ENCODE results near the gene ZDHHC13.

ZDHHC13 gene

GRCh38 chr11:19187833-19188258 lies 70.9 kb downstream of the ZDHHC13 start:
- Histone ChIP-seq H3K4ac (ENCODE audit: low read depth, low read length) (no peak overlapping the region), H3K9ac (ENCODE audit: low read length) (no peak overlapping the region), H3K4me1 (ENCODE audit: control insufficient read depth in 1 of 2, insufficient read depth in 2 of 2, low read length in 2 of 2) (no peaks in the 10 kb centered on the region), H4K8ac (ENCODE audit: low read depth, low read length) (no peak overlapping the region), H3K36me3 (ENCODE audit: control insufficient read depth in 1 of 2, insufficient read depth in 2 of 2, low read length in 2 of 2) (no peaks in the 10 kb centered on the region), H3K4me2 (ENCODE audit: low read length) (no peak overlapping the region), H3K79me2 (ENCODE audit: control insufficient read depth, insufficient read depth, low read length, poor library complexity) (no peaks in the 10 kb centered on the region), H3K9me3 (ENCODE audit: insufficient read depth, low read depth, low read length) (no peaks in the 10 kb centered on the region), H3K18ac (ENCODE audit: low read length) (no peak overlapping the region), H3K27ac (ENCODE audit: low read depth, low read length) (no peak overlapping the region), H2BK12ac (ENCODE audit: low read length) (no peak overlapping the region), H4K12ac (ENCODE audit: low read depth, low read length) (no peak overlapping the region), H2AFZ (ENCODE audit: insufficient read depth, low read length, poor library complexity) (no peak overlapping the region), H2BK5ac (ENCODE audit: low read depth, low read length, poor library complexity) (no peak overlapping the region), H2AK5ac (ENCODE audit: low read length) (no peak overlapping the region), H3K79me1 (ENCODE audit: low read length) (no peaks in the 10 kb centered on the region), H4K91ac (ENCODE audit: low read depth, low read length) (no peak overlapping the region), H3K27me3 (ENCODE audit: insufficient read depth, low read length) (no peaks in the 10 kb centered on the region), H3K4me3 (ENCODE audit: low read depth, low read length) (no peak overlapping the region), H3K23ac (ENCODE audit: low read length) (no peak overlapping the region), H2BK120ac (ENCODE audit: insufficient read depth, low read length, poor library complexity) (no peak overlapping the region), H3K14ac (ENCODE audit: low read length) (no peak overlapping the region)
- no CpG with 5 or more reads among the region's 9 CpGs for WGBS (ENCODE audit: extremely low coverage, insufficient coverage, insufficient read length)
- no peak for DNase-seq

GRCh38 chr11:19191530-19192169 lies 74.7 kb downstream of the ZDHHC13 start:
- no peak overlapping the region for H3K14ac ChIP-seq (ENCODE audit: low read length)
- no peaks in the 10 kb centered on the region for H3K79me2 ChIP-seq (ENCODE audit: control insufficient read depth, insufficient read depth, low read length, poor library complexity)
- no peak overlapping the region for H4K8ac ChIP-seq (ENCODE audit: low read depth, low read length)
- no peaks in the 10 kb centered on the region for H3K79me1 ChIP-seq (ENCODE audit: low read length)
- H3K4me2 ChIP-seq (ENCODE audit: low read length): no peak overlapping the region
- no peak overlapping the region for H2AFZ ChIP-seq (ENCODE audit: insufficient read depth, low read length, poor library complexity)
- H4K12ac ChIP-seq (ENCODE audit: low read depth, low read length): no peak overlapping the region
- no peaks in the 10 kb centered on the region for H3K27me3 ChIP-seq (ENCODE audit: insufficient read depth, low read length)
- H3K4me1 ChIP-seq (ENCODE audit: control insufficient read depth in 1 of 2, insufficient read depth in 2 of 2, low read length in 2 of 2): no peaks in the 10 kb centered on the region
- no peak overlapping the region for H3K23ac ChIP-seq (ENCODE audit: low read length)
- H3K4ac ChIP-seq (ENCODE audit: low read depth, low read length): no peak overlapping the region
- DNase-seq: no peak
- H2BK12ac ChIP-seq (ENCODE audit: low read length): no peak overlapping the region
- no peak overlapping the region for H3K18ac ChIP-seq (ENCODE audit: low read length)
- no peak overlapping the region for H2BK120ac ChIP-seq (ENCODE audit: insufficient read depth, low read length, poor library complexity)
- no peak overlapping the region for H4K91ac ChIP-seq (ENCODE audit: low read depth, low read length)
- no peaks in the 10 kb centered on the region for H3K9me3 ChIP-seq (ENCODE audit: insufficient read depth, low read depth, low read length)
- no peaks in the 10 kb centered on the region for H3K36me3 ChIP-seq (ENCODE audit: control insufficient read depth in 1 of 2, insufficient read depth in 2 of 2, low read length in 2 of 2)
- no CpG with 5 or more reads among the region's 7 CpGs for WGBS (ENCODE audit: extremely low coverage, insufficient coverage, insufficient read length)
- H2BK5ac ChIP-seq (ENCODE audit: low read depth, low read length, poor library complexity): no peak overlapping the region
- H3K4me3 ChIP-seq (ENCODE audit: low read depth, low read length): no peak overlapping the region
- no peak overlapping the region for H3K27ac ChIP-seq (ENCODE audit: low read depth, low read length)
- H3K9ac ChIP-seq (ENCODE audit: low read length): no peak overlapping the region
- H2AK5ac ChIP-seq (ENCODE audit: low read length): no peak overlapping the region

GRCh38 chr11:19193916-19194315 lies 76.9 kb downstream of the ZDHHC13 start:
- Histone ChIP-seq H3K9ac (ENCODE audit: low read length) (no peak overlapping the region), H4K8ac (ENCODE audit: low read depth, low read length) (no peak overlapping the region), H2BK5ac (ENCODE audit: low read depth, low read length, poor library complexity) (no peak overlapping the region), H3K9me3 (ENCODE audit: insufficient read depth, low read depth, low read length) (no peaks in the 10 kb centered on the region), H3K79me2 (ENCODE audit: control insufficient read depth, insufficient read depth, low read length, poor library complexity) (no peaks in the 10 kb centered on the region), H3K18ac (ENCODE audit: low read length) (no peak overlapping the region), H3K79me1 (ENCODE audit: low read length) (no peaks in the 10 kb centered on the region), H2BK120ac (ENCODE audit: insufficient read depth, low read length, poor library complexity) (no peak overlapping the region), H3K4ac (ENCODE audit: low read depth, low read length) (no peak overlapping the region), H3K27ac (ENCODE audit: low read depth, low read length) (no peak overlapping the region), H2AK5ac (ENCODE audit: low read length) (no peak overlapping the region), H3K23ac (ENCODE audit: low read length) (no peak overlapping the region), H4K91ac (ENCODE audit: low read depth, low read length) (no peak overlapping the region), H2AFZ (ENCODE audit: insufficient read depth, low read length, poor library complexity) (no peak overlapping the region), H3K4me1 (ENCODE audit: control insufficient read depth in 1 of 2, insufficient read depth in 2 of 2, low read length in 2 of 2) (no peaks in the 10 kb centered on the region), H2BK12ac (ENCODE audit: low read length) (no peak overlapping the region), H3K27me3 (ENCODE audit: insufficient read depth, low read length) (no peaks in the 10 kb centered on the region), H3K4me3 (ENCODE audit: low read depth, low read length) (no peak overlapping the region), H3K4me2 (ENCODE audit: low read length) (no peak overlapping the region), H3K36me3 (ENCODE audit: control insufficient read depth in 1 of 2, insufficient read depth in 2 of 2, low read length in 2 of 2) (no peaks in the 10 kb centered on the region), H4K12ac (ENCODE audit: low read depth, low read length) (no peak overlapping the region), H3K14ac (ENCODE audit: low read length) (no peak overlapping the region)
- no peak for DNase-seq
- WGBS (ENCODE audit: extremely low coverage, insufficient coverage, insufficient read length): no CpG with 5 or more reads among the region's 2 CpGs

GRCh38 chr11:19194620-19195308 lies 77.8 kb downstream of the ZDHHC13 start:
- Histone ChIP-seq H3K27me3 (ENCODE audit: insufficient read depth, low read length) (no peaks in the 10 kb centered on the region), H3K79me2 (ENCODE audit: control insufficient read depth, insufficient read depth, low read length, poor library complexity) (no peaks in the 10 kb centered on the region), H2BK12ac (ENCODE audit: low read length) (no peak overlapping the region), H4K8ac (ENCODE audit: low read depth, low read length) (no peak overlapping the region), H3K18ac (ENCODE audit: low read length) (no peak overlapping the region), H3K36me3 (ENCODE audit: control insufficient read depth in 1 of 2, insufficient read depth in 2 of 2, low read length in 2 of 2) (no peaks in the 10 kb centered on the region), H2BK5ac (ENCODE audit: low read depth, low read length, poor library complexity) (no peak overlapping the region), H3K27ac (ENCODE audit: low read depth, low read length) (no peak overlapping the region), H3K4me2 (ENCODE audit: low read length) (no peak overlapping the region), H3K4me3 (ENCODE audit: low read depth, low read length) (no peak overlapping the region), H2AK5ac (ENCODE audit: low read length) (no peak overlapping the region), H4K12ac (ENCODE audit: low read depth, low read length) (no peak overlapping the region), H3K9ac (ENCODE audit: low read length) (no peak overlapping the region), H3K79me1 (ENCODE audit: low read length) (no peaks in the 10 kb centered on the region), H2AFZ (ENCODE audit: insufficient read depth, low read length, poor library complexity) (no peak overlapping the region), H3K14ac (ENCODE audit: low read length) (no peak overlapping the region), H3K4me1 (ENCODE audit: control insufficient read depth in 1 of 2, insufficient read depth in 2 of 2, low read length in 2 of 2) (no peaks in the 10 kb centered on the region), H3K9me3 (ENCODE audit: insufficient read depth, low read depth, low read length) (no peaks in the 10 kb centered on the region), H3K4ac (ENCODE audit: low read depth, low read length) (no peak overlapping the region), H2BK120ac (ENCODE audit: insufficient read depth, low read length, poor library complexity) (no peak overlapping the region), H4K91ac (ENCODE audit: low read depth, low read length) (no peak overlapping the region), H3K23ac (ENCODE audit: low read length) (no peak overlapping the region)
- DNase-seq: no peak
- WGBS (ENCODE audit: extremely low coverage, insufficient coverage, insufficient read length): no CpG with 5 or more reads among the region's 4 CpGs
